GM18505 (cell line): ENCODE results near the gene CFHR4.
"Not testable (repeated sequence)": the region's sequence is repeated elsewhere in the genome, so short reads cannot be mapped to it uniquely, and the experiment has no call there.

Source experiments
- ATAC-seq: cut with Tn5 transposase; IDR thresholded peaks from one replicate; pipeline ENCODE4 v1.9.1; 2021; ENCODE audit not compliant: unreplicated experiment
- POLR2A ChIP-seq: IDR thresholded peaks from 4 replicates; pipeline ENCODE4 v1.6.1; 2011; ENCODE audit warnings: borderline replicate concordance; ENCODE audit not compliant: insufficient read depth, insufficient read length; ENCODE audit errors: extremely low read depth

Gene CFHR4

DNA sequence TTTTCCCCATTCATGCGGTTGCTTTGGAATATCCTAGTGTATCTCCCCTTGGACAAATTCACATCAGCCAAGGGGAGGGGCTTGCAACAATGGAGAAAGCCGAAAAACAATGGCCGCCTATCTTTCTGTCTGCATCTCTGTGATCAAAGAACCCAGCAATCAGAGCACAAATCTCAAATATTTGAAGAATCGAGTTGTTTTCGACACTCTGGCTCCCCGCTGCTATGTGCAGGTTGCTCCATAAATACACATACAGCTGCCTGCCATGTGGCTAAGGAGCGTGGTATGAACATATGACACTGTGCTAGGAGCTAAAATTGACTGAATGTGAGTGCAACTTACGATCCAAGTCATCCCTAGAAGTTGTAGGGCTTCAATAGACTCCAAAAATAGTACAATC, 8.5 kb downstream of the CFHR4 start:
- no peak for ATAC-seq
- TF ChIP-seq POLR2A, result no peak

GRCh38 chr1:196897158-196897828, 9.4 kb downstream of the CFHR4 start:
- TF ChIP-seq POLR2A, result no peak
- ATAC-seq, result no peak

- no peak for ATAC-seq
These were observed 14.5 kb downstream of the CFHR4 start for GRCh38 chr1:196902344-196902743.

GRCh38 chr1:196910215-196910614, 22.4 kb downstream of the CFHR4 start:
- no peak for TF ChIP-seq POLR2A
- no peak for ATAC-seq

More at GRCh38 chr1:196902344-196902743, 14.5 kb downstream of the CFHR4 start:
- TF ChIP-seq POLR2A, result no peak

GRCh38 chr1:196912283-196912682, 24.4 kb downstream of the CFHR4 start:
- not testable (repeated sequence) for ATAC-seq

DNA sequence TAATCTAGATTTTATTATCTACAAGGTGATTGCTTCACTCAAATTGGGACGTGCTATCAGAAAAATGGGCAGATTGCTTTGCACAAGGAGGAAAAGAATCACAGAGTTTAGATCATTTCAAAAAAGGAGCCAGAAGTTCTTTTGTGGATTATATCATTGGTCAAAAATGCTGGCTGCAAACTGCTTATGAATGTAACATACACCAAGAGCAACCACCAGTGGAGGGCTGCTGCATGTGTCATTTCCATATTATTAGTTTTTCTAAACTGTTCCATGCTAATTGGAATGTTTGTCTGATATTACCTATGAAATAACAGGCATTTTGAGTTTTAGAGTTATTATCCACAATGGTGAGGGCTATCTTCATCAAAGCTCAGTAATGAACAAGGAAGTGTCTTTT, 39.0 kb downstream of the CFHR4 start:
- not testable (repeated sequence) for ATAC-seq

GRCh38 chr1:196932853-196933252, 45.0 kb downstream of the CFHR4 start:
- not testable (repeated sequence) for ATAC-seq

DNA sequence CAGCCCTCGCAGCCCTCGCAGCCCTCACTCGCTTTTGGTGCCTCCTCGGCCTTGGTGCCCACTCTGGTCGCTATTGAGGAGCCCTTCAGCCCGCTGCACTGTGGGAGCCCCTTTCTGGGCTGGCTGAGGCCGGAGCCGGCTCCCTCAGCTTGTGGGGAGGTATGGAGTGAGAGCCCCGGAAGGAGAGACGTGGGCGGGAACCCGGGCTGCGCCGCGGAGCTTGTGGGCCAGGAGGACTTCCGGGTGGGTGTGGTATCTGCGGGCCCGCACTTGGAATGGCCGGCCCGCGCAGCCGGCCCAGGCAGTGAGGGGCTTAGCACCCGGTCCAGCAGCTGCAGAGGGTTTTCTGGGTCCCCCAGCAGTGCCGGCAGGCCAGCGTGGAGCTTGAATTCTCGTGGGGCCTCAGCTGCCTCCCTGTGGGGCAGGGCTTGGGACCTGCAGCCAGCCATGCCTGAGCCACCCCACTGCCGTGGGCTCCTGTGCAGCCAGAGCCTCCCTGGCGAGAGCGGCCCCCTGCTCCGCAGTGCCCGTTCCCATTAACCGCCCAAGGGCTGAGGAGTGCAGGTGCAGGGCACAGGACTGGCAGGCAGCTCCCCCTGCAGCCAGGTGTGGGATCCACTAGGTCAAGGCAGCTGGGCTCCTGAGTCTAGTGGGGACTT, 45.8 kb downstream of the CFHR4 start:
- no peak for ATAC-seq
- TF ChIP-seq POLR2A, result no peak

DNA sequence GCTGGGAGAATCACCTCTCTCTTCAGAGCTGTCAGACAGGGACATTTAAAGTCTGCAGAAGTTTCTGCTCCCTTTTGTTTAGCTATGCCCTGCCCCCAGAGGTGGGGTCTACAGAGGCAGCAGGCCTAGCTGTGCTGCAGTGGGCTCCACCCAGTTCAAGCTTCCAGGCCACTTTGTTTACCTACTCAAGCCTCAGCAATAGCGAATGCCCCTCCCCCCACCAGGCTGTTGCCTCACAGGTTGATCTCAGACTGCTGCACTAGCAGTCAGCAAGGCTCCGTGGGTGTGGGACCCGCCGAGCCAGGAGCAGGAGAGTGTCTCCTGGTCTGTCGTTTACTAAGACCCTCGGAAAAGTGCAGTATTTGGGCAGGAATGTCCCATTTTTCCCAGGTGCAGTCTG, 53.6 kb downstream of the CFHR4 start:
- ATAC-seq, result not testable (repeated sequence)

- ATAC-seq, result not testable (repeated sequence)
These were observed 55.7 kb downstream of the CFHR4 start, which contains the start of gene CFHR2 for GRCh38 chr1:196943568-196943967. Gene CFHR2 (plus strand): TSS chr1:196943738. CDS start chr1:196943881, 143 bp downstream.

DNA sequence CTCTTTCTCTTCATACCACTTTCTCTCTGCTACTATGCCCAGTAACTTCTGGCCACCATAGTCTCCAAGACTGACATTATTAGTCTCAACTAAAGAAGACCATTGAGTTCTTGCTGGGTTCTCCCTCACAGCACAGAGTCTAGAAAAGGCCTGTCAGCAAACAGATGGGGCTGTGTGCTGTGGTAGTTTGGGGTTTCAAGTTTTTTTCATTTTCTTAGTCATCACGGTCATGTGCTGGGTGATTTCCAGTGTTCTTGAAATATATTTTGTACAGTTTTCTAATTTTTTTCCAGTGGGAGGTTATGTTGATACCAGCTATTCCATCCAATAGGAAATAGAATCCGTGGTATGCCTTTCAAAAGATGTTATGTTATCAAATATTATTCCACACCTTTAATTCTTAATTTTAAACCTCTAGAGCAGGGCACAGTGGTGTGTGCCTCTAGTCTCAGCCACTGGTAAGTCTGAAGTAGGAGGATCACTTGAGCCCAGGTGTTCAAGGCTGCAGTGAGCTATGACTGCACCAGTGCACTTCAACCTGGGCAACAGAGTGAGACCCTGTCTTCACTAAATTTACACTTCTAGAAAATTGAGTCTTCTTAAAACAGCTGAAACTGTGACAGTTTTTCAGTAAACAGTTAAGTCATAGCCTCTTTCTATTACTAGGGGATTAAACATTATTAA, 64.0 kb downstream of the CFHR4 start:
- no peak for TF ChIP-seq POLR2A
- peak; percentile 89 for ATAC-seq

DNA sequence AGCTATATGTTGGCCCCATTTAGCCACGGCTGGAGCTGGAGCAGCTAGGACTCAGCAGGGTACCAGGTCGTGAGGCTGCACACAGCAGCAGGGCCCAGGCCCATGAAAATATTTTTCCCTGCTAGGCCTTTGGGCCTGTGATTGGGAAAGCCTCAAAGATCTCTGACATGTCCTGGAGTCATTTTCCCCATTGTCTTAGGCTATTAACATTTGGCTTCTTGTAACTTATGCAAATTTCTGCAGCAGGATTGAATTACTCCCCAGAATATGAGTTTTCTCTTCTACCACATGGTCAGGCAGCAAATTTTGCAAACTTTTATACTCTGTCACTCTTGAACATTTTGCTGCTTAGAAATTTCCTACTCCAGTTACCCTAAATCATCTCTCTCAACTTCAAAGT, 66.9 kb downstream of the CFHR4 start:
- ATAC-seq, result no peak
- no peak for TF ChIP-seq POLR2A

DNA sequence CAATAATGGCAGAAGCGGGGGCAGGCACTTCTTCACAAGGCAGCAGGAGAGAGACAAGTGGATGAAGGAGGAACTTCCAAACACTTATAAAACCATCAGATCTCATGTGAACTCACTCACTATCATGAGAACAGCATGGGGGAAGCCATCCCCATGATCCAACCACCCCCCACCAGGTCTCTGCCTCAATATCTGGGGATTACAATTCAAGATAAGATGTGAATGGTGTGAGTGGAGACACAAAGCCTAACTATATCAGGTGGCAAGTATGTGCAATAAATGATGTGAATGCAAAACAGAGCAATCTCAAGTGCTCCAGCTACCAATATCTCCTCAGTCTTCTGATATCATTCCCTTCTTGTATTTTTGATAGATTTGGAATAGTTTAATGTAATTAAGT, 68.1 kb downstream of the CFHR4 start:
- no peak for TF ChIP-seq POLR2A
- ATAC-seq, result no peak

- ATAC-seq, result no peak
- no peak for TF ChIP-seq POLR2A
These were observed 73.0 kb downstream of the CFHR4 start for GRCh38 chr1:196960854-196961253.
